ENCODE data around the gene TSPOAP1. TPM values are rescaled to one million over a fixed set of nuclear protein-coding genes. Genes with fewer than 3 reads are reported as not detected.

The TSPOAP1 gene
- total RNA-seq, 4 donors from 2014 or later: 0.72 to 1.6 (median 1.0) TPM

DNA sequence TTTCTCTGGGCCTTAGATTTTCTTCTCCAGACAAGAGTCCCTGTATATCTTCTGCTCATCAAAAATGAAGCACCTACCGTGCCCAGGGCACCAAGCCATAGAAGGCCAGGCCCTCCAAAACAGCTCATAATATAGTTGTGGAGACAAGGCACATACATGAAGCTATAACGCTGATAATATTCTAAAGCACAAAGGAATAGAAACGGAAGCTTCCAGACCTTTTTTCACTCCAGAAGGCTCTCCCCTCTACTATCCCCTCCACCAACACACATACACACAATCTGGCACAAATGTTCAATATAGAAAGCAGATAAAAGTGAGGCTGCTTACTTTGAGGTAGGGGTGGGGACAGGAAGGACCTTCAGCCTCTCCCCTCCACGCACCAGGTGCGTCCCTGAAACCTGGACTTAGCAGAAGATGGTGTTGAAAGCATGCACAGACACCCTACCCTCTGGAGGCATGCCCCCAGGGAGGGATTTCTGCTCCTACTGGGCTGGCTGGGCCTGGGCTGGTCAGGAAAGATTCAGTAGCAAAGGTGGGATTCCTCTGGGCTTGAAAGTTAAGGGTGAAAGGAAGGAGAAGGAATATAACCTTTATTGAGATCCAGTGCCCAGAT is 37.5 kb upstream of the TSPOAP1 start:
- no peak for TF ChIP-seq POLR2A (IDR thresholded peaks at IDR 0.05)
- no peak for TF ChIP-seq CTCF (IDR thresholded peaks at IDR 0.05 in 4 of 5, conservative IDR thresholded peaks at IDR 0.05 in 1 of 5)
- Histone ChIP-seq H3K9me3 (no peaks in the 10 kb centered on the region), H3K4me3 (no peak overlapping the region), H3K27ac (no peak overlapping the region), H3K4me1 (no peaks in the 10 kb centered on the region), H3K27me3 (no peaks in the 10 kb centered on the region), H3K36me3 (no peaks in the 10 kb centered on the region)
- intact Hi-C loops (cut with DNase I; ENCODE audit: low total_unique reads) (no loop called here), in situ Hi-C loops (cut with MboI; ENCODE audit: low sequenced_read_pairs in 4 of 4) (no loop called here)
- ATAC-seq (no peak), DNase-seq (no peak)

DNA sequence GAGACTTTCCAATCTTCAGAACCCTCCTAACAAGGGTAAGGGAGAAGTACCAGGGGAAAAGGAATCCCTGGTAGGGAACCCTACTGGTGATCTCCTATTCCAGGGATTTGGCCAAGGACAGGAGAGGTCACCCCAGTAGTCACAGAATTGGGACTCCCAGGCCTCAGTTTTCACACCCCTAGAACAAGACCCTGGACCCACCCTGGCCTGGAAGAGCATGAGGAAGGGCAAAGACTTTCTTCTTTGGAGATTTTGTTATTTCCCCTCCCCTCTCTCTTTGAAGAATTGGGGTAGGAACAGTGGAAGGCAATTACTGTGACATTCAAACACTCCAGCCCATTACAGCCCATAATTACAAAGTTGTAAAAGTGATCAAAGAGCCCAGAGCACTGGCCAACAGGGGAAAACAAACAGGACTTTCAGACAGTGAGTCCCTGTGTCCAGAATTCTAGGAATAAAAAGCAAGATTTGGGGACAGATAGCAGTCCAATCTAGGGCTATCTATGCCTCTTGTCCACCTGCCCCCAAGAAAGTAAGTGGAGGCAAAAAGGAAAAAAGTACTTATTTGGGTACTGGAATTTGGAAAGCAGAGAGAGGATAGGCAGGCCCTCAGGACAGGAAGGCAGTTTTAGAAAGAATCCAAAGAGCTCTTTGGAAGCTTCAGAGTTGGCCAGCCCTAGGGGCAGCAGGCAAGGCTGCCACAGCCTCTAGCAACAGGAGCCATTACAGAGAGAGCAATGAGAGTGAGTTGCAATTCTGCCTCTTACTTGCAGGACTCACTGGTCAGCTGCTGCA is 36.8 kb upstream of the TSPOAP1 start:
- Histone ChIP-seq H3K4me1 (no peaks in the 10 kb centered on the region), H3K27ac (no peak overlapping the region), H3K27me3 (no peaks in the 10 kb centered on the region), H3K9me3 (no peaks in the 10 kb centered on the region), H3K36me3 (no peaks in the 10 kb centered on the region), H3K4me3 (no peak overlapping the region)
- intact Hi-C loops (cut with DNase I; ENCODE audit: low total_unique reads): no loop called here
- no peak for ATAC-seq
- in situ Hi-C loops (cut with MboI; ENCODE audit: low sequenced_read_pairs in 4 of 4): no loop called here
- TF ChIP-seq POLR2A (IDR thresholded peaks at IDR 0.05) (no peak), CTCF (IDR thresholded peaks at IDR 0.05 in 4 of 5, conservative IDR thresholded peaks at IDR 0.05 in 1 of 5) (no peak)
- no peak for DNase-seq

GRCh38 chr17:58364270-58364942 is 35.8 kb upstream of the TSPOAP1 start:
- in situ Hi-C loops (cut with MboI; ENCODE audit: low sequenced_read_pairs in 4 of 4): no loop called here
- Histone ChIP-seq H3K4me3 (no peak overlapping the region), H3K27me3 (no peaks in the 10 kb centered on the region), H3K36me3 (no peaks in the 10 kb centered on the region), H3K4me1 (no peaks in the 10 kb centered on the region), H3K9me3 (no peaks in the 10 kb centered on the region), H3K27ac (no peak overlapping the region)
- TF ChIP-seq POLR2A (IDR thresholded peaks at IDR 0.05): no peak
- TF ChIP-seq CTCF (IDR thresholded peaks at IDR 0.05 in 4 of 5, conservative IDR thresholded peaks at IDR 0.05 in 1 of 5): no peak
- intact Hi-C loops (cut with DNase I; ENCODE audit: low total_unique reads): no loop called here
- DNase-seq (no peak), ATAC-seq (no peak)

GRCh38 chr17:58363457-58364185 is 35.0 kb upstream of the TSPOAP1 start:
- H3K27ac ChIP-seq: no peak overlapping the region
- no peaks in the 10 kb centered on the region for H3K9me3 ChIP-seq
- no peaks in the 10 kb centered on the region for H3K27me3 ChIP-seq
- DNase-seq (no peak), ATAC-seq (no peak)
- intact Hi-C loops (cut with DNase I; ENCODE audit: low total_unique reads) (no loop called here), in situ Hi-C loops (cut with MboI; ENCODE audit: low sequenced_read_pairs in 4 of 4) (no loop called here)
- TF ChIP-seq CTCF (IDR thresholded peaks at IDR 0.05 in 4 of 5, conservative IDR thresholded peaks at IDR 0.05 in 1 of 5): no peak
- no peak for TF ChIP-seq POLR2A (IDR thresholded peaks at IDR 0.05)
- H3K4me3 ChIP-seq: no peak overlapping the region
- H3K36me3 ChIP-seq: no peaks in the 10 kb centered on the region
- no peaks in the 10 kb centered on the region for H3K4me1 ChIP-seq

Measured in gastrocnemius medialis (tissue), 4 donors.